ENCODE data around the gene ITFG1. TPM values are rescaled to one million over a fixed set of nuclear protein-coding genes. Genes with fewer than 3 reads are reported as not detected.
A peak's percentile ranks its signal among the peaks of the same experiment; 100 is the strongest.
"Not testable (repeated sequence)": the region's sequence is repeated elsewhere in the genome, so short reads cannot be mapped to it uniquely, and the experiment has no call there.

Gene ITFG1
- total RNA-seq, 1 experiment from 2014 or later = 86.4 TPM

DNA sequence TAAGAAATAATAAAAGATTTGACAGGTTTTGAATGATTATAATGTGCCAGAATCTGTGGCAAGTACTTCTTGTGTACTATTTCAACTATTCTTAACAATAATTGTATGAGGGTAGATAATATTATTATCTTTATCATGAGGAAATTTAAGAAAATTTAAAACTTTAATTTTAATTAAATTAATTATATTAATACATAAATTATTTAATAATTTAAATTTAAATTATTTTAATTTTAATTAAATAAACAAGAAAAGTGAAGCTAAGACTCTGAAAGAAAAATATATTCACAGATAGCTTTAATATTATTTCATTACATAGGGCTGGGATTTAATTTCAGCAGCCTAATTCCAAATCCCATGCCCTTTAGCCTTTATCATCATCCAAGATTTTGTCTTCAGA lies 285.7 kb downstream of the ITFG1 start:
- DNase-seq (ENCODE audit: extremely low read depth, low read depth) = no peak

DNA sequence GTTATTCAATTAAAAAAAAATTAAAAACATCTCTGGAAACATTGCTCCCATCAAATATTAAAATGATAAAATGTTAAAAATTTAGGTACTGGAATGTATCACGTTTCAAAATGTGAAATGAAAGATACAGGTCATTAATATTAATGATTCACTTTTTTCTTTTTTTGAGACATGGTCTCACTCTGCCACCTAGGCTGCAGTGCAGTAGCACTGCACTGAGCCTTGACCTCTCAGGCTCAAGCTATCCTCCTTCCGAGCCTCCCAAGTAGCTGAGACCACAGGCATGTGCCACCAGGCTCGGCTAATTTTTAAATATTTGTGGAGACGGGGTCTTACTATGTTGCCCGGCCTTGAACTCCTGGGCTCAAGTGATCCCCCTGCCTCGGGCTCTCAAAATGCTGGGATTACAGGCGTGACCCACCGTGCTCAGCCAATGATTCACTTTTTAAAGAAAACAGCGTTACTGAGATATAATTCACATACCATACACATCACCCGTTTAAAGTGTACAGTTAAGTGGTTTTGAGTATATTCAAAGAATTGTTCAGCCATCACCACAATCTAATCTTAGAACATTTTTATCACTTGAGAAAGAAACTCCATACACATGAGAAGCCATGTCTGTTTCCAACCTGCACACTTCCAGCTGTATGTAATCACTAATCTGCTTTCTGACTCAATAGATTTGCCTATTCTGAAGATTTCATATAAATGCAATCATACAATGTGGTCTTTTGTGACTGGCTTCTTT lies 298.0 kb downstream of the ITFG1 start:
- DNase-seq (ENCODE audit: extremely low read depth, low read depth) = no peak

DNA sequence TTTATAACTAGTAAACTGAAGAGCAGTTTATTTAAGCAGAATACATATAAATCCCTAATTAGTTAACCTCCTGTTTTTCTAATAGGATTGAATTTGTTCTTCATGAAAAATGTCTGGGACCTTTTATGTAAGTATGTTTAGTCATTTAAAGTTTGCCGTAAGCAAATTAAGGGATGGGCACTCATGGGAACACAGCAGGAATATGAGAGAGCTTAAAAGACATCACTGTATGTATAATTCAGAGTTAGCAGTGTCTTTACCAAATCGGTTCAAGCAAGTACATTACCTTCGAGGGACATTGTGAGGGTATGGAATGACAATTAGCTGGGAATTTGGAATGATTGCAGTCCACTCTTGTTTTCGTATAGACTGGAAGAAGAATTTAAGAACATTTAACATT lies 299.4 kb downstream of the ITFG1 start:
- no peak for DNase-seq (ENCODE audit: extremely low read depth, low read depth)

DNA sequence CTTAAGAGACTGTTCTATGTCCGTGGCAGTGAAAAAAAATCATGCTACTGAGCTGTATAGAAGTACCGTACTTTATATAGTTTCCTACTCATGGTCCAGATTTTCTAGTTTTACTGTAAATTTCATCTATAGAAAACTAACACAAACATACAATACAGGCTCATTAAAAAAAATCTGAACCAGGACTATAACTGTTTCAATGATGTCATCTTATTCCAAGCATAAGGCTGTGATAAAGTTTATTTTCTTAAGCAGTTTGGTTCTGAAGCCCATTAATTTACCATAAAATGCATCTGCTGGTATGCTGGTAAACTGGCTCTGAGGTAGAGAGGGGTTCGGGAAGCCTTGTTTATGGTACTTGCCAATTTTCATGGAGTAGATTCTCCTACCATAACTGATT lies 300.4 kb downstream of the ITFG1 start:
- no peak for DNase-seq (ENCODE audit: extremely low read depth, low read depth)

DNA sequence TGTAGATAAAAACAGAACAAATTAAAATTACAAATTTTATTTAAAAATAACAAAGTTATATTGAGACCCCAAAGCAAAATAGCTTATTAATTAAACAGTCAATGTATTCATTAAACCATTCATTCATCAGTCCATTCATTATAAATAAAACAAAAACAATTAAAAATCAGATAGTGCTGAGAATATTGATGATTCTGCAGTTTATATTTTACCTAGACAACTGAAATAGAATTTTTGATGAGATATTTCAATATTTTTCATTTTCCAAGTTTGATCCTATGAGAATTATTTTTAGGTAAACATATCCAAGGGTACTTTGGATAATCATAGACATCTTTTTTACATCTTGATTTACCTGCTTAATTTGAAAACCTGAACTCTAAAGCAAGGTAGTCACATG lies 301.9 kb downstream of the ITFG1 start:
- no peak for DNase-seq (ENCODE audit: extremely low read depth, low read depth)

DNA sequence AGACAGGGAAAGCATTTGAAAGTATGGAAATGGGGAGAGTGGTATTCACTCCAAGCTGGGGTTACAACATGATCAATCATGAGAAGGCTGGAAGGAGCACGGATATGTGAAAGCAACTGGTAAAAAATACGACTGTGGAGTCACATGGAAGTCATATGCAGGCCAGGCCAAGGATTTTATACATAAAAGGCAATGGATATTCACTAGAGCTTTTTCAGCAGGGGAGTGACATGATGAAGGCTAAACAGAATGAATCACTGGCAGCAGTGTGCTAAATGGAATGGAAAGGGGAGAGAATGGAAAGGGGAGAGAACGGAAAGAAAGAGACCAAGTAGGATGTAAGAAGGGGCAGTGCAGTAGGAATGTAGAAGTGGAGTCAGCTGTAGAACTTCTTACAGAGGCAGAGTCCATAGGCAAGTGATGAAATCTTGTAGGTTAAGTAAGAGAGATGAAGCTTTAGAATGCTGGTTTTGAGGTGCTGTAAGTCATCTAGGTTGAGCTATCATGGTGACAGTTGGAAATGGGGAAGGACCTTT lies 304.1 kb downstream of the ITFG1 start:
- no peak for DNase-seq (ENCODE audit: extremely low read depth, low read depth)

DNA sequence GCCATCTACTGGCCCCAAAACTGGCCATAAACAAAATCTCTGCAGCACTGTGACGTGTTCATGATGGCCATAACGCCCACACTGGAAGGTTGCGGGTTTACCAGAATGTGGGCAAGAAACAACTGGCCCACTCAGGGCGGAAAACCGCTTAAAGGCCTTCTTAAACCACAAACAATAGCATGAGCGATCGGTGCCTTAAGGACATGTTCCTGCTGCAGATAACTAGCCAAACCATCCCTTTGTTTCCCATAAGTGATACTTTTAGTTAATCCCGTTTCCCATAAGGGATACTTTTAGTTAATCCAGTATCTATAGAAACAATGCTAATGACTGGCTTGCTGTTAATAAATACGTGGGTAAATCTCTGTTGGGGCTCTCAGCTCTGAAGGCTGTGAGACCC lies 308.4 kb downstream of the ITFG1 start:
- DNase-seq (ENCODE audit: extremely low read depth, low read depth) = not testable (repeated sequence)

DNA sequence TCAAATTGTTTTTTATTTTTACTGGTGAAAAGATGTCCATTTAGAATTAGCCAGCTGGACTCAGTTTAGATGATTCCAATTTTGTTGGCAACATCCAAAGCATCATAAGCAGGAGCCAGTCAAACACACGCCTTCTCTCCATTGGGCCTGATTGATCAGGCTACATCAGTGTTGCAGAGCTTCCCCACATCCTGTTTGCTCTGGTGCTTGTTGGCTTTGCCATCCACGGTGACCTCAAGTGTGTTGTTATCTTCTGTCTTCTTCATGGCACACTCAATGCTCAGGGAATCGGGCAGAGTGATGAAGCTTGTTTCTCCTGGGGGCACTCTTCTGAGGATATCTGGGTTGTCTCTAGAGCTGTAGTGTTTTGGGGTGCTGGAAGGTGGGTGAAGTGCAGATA lies 310.8 kb downstream of the ITFG1 start:
- no peak for DNase-seq (ENCODE audit: extremely low read depth, low read depth)

DNA sequence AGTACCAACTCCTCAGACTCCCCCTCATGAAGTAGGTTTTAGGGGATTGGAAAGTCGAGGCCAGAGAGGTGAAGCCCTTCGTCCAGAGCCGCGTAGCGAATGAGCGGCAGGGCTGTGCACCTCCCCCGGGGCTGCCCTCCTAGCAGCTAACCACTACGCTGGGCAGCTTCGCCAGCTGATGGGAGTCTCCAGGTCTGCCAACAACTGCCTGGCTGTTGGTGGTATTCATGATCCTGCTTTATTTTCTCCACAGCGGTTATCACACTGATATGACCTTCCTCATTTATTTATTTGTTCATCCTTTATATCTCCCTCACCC lies 316.3 kb downstream of the ITFG1 start:
- no peak for DNase-seq (ENCODE audit: extremely low read depth, low read depth)

DNA sequence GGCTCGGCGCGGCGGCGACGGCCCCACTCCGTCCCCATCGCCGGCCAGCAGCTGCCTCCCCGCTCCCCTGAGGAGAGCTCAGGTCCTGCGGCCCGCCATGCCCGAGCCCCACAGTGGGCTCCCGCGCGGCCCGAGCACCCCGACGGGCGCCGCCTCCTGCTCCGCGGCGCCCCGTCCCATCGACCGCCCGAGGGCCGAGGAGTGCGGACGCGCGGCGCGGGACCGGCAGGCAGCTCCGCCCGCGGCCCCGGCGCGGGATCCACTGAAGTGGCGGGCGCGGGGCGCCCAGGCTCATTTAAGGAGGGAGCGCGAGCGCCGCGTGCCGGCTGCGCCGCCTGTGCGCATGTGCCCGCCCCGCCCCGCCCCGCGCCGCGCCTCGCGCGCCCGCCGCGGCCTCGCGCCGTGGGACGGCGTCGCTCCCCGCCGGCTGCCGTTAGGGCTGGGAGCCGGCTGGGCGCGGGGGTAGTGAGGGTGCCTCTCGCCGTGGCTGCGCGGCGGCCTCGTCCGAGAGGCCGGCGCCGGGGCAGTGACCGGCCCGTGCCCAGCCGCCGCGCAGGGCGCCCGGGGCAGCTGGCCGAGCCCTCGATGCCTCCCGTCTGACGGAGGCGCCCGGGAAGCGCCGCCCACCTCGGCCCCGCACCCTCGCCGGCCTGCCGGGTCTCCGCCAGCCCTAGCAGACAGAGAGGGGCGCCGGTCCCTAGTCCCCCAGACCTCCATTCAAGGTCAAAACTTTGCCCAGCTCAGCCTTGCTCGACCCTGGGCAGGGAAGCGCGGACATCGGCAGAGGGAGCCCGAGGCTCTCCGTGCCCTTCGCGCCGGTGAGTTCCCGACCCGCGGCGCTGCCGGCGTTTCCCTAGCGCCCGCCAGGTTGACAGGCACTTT lies 316.9 kb downstream of the ITFG1 start, which contains the start of gene NETO2:
TSS of gene NETO2 (minus strand) at position 269 of the 882 bp plus-strand sequence. CDS start 333 bp downstream, outside the sequence.
- DNase-seq (ENCODE audit: extremely low read depth, low read depth) = peak; percentile 43

DNA sequence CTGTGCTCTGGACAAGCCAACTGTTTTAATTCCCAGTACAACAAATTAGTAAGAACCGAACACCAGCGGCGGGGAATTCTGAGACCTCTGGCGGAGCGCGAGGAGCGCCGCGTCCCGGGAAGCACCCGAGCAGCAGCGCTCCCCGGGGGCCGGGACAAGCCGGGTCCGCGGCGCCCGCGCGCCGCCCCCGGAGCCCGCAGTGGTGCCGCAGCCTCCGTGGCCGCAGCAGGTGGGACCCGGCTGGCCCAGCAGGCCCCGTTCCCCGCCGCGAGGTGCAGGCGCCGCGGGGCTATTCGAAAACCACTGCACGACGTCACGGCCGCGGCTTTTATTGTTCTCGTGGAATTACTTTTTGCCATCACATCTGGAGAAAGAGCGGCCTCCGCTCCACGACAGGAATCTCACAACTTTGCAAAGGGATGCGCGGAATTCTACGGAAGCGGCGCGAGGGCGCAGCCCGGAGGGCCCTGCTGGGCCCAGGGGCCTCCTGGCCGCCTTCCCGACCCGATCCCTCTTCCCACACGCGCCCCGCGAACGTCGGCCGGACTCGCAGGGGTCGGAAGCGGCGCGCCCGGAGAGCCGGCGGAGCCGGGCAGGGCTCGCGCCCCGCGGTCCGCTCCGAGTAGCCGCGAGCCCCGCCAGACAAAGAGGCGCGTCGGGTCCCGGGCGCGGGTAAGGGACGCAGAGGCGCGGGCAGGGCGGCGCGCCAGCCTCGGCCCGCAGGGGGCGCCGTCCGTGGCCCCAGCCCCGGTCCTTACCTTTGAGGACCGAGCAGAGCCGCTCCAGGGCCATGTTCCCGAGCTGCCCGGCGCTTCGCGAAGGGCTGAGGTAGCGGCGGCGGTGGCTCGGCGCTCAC lies 317.8 kb downstream of the ITFG1 start:
- DNase-seq (ENCODE audit: extremely low read depth, low read depth) = peak; percentile 74

DNA sequence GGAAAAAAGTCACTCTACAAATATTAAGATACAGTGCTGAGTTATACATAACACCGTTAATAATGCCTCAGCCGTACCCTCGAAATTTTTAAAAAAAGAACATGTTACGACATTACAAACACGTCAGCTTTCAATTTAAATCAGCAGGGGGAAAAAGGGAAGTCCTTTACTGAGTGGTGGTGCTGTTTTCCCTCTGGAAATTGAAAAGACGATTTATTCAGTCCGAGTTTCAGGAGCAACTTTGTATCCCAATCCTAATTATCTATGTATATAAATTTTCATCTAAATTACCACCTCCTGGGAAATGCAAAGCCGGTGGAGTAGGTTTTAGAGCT lies 318.4 kb downstream of the ITFG1 start:
- no peak for DNase-seq (ENCODE audit: extremely low read depth, low read depth)

DNA sequence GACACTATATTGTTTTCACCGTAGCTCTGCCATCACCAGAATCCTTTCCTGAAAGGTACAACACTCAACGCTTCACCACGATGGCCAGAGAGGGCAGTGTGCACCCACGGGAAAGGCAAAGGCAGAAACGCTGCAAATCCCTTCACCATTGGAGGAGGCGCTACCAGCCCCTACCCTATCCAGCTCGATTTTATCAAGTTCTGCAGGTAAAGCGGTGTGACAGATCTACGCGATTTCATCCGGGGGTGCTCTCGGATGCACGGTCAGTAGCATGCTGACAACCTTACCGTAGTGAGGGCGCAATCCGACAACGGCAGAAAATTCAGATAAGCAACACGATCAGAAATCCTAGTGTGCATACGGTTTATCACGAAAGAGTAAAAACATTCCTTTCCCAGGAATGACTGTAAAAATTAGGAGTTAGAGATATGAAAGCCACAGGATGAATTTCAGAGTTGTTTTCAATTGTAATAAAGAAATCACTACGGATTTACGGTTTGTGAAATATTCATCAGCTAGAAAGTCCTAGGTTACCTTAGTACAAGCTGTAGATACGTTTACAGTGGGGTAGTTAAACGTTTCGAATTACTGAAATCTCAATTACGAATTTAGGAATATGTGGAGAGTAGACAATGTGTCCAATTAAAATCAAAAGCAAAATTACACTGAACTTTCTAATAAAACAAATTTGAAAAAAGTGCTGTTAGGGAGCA lies 318.9 kb downstream of the ITFG1 start:
- peak; percentile 89 for DNase-seq (ENCODE audit: extremely low read depth, low read depth)

DNA sequence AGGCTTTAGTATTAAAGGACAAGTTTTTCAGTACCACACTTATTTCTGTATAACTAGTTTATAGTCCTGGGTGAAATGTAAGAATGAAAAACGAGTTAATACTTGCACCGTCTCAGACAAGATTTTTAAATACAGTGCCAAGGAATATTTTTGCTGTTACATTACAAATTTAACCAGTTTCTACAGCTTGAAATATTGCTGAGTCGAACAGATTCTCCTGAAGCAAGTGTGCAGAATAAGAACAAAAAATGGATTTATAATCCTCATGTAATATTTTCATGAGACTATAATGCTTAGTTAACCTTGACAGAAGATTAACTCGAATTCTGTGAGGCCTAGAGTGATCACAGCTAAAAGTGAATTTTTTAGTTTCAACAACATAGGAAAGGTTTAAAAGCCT lies 320.2 kb downstream of the ITFG1 start:
- DNase-seq (ENCODE audit: extremely low read depth, low read depth) = no peak

DNA sequence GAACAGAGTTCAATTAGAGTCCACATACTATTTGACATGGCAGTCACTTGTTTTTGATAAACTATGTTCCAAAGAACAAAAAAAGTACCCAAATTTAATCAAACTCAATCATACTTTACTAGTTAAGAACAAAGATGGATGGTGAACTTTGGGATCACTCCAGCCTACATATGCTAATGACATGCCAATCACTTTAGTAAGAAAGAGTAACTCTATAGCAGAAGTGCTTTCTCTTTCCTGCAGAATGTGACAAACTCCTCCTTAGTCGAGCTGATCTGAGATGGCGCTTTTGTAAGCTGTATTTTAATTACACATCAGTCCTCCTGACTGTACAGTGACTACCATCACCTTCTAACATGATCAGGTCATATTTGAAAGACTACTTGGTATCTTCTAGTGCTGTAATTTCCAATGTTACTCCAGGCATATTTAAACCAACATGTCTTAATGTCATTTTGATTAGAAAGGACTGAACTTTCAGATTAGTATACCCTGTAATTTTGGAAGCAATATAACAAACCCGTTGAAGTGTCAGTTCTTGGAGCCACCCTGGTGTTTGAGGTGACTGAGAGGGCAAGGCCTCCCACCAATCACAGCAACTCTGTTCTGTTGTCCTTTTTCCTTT lies 321.2 kb downstream of the ITFG1 start:
- DNase-seq (ENCODE audit: extremely low read depth, low read depth) = no peak

DNA sequence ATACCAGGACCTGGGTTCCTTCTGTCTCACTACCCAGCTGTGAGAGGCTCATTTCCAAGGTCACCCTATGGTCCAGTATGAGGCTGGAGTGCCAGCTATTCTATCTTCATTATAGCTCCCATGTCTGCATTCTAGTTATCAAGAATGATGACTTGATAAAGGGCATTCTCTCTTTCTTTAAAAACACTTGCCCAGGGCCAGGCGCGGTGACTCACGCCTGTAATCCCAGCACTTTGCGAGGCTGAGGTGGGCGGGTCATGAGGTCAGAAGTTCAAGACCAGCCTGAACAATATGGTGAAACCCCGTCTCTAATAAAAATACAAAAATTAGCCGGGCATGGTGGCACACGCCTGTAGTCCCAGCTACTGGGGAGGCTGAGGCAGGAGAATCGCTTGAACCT lies 322.9 kb downstream of the ITFG1 start:
- DNase-seq (ENCODE audit: extremely low read depth, low read depth) = not testable (repeated sequence)

DNA sequence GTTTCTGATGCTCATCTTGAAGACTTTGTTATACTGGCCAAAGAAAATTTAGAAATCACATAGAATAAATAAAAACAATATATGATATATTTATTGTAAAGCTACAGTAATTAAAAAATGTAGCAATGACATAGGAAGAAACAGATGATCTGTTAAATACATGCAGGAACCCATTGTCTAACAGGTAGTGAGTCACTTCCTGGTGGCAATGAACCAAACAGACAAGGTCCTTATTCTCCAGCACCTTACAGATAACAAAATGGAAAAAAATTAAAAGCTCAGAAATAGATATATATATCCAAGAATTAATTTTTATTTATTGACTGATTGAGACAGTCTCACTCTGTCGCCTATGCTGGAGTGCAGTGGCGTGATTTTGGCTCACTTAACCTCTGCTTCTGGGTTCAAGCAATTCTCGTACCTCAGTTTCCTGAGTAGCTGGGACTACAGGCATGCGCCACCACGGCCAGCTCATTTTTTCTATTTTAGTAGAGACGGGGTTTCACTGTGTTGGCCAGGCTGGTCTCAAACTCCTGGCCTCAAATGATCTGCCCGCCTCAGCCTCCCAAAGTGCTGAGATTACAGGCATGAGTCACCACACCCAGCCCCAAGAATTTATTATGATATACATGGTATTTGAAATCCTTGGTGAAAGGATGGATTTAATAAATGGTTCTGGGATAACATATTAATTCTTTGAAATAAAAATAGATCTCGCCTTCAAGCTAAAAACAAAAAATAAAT lies 324.6 kb downstream of the ITFG1 start:
- no peak for DNase-seq (ENCODE audit: extremely low read depth, low read depth)

DNA sequence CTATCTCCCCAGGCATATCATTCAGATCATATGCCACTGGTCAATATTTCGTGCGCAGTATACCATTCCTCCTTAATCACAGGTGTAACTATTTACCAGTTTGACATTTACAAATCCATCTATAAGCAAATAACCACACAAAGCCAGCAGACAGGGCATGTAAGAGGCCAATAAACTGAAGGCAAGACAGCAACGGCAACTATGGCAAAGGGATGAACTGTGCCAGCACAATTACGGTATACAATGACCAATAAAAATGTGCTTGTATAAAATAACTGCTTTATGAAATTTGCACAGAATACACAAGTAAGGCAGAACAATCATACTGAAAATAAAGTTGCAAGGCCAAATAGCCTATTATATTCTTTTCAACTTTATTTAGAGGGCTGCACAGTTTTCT lies 326.3 kb downstream of the ITFG1 start:
- no peak for DNase-seq (ENCODE audit: extremely low read depth, low read depth)

DNA sequence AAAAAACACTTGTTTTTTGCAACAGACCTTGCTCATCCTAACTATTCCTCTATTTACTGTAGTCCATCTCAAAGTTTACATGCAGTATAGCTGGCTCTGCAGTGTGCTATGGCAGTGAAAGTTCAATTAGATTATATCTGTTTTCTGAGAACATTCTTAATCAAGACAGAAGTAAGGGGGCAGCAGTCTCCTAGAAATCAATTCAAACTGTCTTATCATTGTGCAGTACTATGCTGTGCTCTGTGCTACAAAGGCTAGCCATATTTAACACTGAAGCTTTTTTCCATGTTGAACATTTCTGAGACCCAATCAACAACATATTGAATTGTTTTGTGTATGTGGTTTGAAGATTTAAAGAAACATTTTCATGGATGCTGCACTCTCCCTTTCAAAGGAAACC lies 328.6 kb downstream of the ITFG1 start:
- DNase-seq (ENCODE audit: extremely low read depth, low read depth) = no peak

All from NCI-H460 (cell line).